RWPE1 (cell line): ENCODE results near the gene IRF5.

Source experiments
- CTCF ChIA-PET: fragments of 350-600 bp; sonication (Branson Sonifier 250); formaldehyde crosslinking; extraction: SDS; loops from one replicate; lab custom pipeline; 2021; lab: Yijun Ruan, JAX
- POLR2A ChIA-PET: fragments of 400-600 bp; formaldehyde crosslinking; extraction: SDS; loops from one replicate; lab custom pipeline; 2020; ENCODE audit warnings: antibody characterized with exemption; ENCODE audit not compliant: low non-redundant PET; lab: Yijun Ruan, JAX
- DNase-seq: peaks from one replicate; pipeline ENCODE4 v3.0.0; 2012; ENCODE audit warnings: low spot score
- H3K27ac ChIP-seq: fragments of 450-650 bp; 2 replicates; pipeline ENCODE4 v1.5.1; 2017
- TF ChIP-seq, protein P1 (sequence below): fragments of 450-650 bp; conservative IDR thresholded peaks from 2 replicates; pipeline ENCODE4 v1.5.1; 2017; ENCODE audit warnings: low read depth, mild to moderate bottlenecking

Gene IRF5

DNA sequence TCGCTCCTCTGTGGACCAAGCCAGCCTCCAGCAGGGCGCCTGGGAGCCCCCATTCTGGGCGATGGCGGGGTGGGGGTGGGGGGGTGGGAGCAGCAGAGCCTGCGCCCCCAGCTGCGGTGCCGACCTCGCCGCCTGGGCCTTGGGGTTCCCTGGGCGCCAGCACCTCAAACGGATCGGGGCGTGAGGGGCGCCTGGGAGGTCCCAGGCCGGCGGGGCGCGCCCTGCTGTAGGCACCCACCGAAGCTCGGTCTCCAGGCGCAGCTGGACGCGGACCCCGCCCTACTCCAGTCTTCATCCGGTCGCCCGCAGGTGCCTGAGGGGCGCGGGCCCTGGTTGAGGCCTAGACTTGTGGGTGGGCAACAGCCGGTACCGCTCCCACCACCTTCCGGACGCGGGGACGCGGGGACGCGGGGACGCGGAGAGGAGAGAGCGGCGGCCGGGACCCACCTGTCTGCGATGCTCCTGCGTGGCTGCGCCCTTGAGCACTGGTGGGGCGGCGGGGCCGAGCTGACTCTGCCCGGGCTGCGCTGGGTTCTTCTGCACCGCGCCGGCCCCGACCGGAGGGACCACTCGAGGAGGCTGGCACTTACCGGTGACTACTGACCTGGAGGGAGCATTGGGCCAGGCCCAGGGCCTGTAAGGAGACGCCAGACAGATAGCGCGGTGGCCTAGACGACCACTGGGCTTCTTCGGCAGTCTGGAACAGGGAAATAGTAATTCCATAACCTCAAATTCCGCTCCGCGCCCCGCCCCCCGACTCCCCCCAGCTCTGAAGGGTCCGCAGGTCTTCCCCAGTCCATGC is 21.7 kb upstream of the IRF5 start:
- no peak overlapping the region for H3K27ac ChIP-seq
- TF ChIP-seq, protein P1, sequence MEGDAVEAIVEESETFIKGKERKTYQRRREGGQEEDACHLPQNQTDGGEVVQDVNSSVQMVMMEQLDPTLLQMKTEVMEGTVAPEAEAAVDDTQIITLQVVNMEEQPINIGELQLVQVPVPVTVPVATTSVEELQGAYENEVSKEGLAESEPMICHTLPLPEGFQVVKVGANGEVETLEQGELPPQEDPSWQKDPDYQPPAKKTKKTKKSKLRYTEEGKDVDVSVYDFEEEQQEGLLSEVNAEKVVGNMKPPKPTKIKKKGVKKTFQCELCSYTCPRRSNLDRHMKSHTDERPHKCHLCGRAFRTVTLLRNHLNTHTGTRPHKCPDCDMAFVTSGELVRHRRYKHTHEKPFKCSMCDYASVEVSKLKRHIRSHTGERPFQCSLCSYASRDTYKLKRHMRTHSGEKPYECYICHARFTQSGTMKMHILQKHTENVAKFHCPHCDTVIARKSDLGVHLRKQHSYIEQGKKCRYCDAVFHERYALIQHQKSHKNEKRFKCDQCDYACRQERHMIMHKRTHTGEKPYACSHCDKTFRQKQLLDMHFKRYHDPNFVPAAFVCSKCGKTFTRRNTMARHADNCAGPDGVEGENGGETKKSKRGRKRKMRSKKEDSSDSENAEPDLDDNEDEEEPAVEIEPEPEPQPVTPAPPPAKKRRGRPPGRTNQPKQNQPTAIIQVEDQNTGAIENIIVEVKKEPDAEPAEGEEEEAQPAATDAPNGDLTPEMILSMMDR, result no peak
- ChIA-PET CTCF (interaction anchor here (0.5 to 0.6 kb wide), 2 partner anchors 13 to 424 kb away, joined by 3 read pairs; no protein-coding TSS in a partner anchor), POLR2A (no interaction called here)
- no peak for DNase-seq

DNA sequence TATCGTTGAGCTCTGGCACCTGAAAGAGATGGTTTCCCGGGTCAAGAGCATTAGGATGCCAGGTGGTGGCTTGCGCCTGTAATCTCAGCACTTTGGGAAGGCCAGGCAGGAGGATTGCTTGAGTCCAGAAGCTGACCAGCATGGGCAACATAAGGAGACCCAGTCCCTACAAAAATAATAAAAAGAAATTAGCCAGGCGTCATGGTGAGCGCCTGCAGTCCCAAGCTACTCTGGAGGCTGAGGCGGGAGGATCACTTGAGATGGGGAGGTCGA is 21.1 kb upstream of the IRF5 start:
- DNase-seq, result no peak
- no peak overlapping the region for H3K27ac ChIP-seq
- TF ChIP-seq, protein P1, result no peak
- CTCF ChIA-PET, result no interaction called here
- POLR2A ChIA-PET, result no interaction called here

DNA sequence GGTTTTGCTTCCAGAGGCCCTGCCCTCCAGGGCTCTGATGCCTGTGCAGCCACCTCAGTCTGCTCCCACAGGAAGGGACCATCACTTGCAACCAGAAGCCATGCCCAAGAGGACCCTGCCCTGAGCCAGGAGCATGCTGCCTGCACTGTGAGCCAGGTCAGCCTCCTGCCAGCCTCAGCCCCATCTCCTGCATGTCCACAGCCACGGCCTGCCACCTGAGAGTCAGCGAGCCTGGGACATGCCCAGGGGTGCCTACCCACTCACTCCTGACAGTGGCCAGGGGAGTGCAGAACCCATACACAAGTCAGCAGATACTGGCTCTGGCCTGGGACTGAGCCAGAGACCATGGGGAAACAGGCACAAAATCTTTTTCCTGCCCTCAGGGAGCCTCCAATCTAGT is 20.6 kb upstream of the IRF5 start:
- ChIA-PET CTCF (no interaction called here), POLR2A (no interaction called here)
- H3K27ac ChIP-seq, result no peak overlapping the region
- TF ChIP-seq, protein P1, result no peak
- DNase-seq, result no peak

DNA sequence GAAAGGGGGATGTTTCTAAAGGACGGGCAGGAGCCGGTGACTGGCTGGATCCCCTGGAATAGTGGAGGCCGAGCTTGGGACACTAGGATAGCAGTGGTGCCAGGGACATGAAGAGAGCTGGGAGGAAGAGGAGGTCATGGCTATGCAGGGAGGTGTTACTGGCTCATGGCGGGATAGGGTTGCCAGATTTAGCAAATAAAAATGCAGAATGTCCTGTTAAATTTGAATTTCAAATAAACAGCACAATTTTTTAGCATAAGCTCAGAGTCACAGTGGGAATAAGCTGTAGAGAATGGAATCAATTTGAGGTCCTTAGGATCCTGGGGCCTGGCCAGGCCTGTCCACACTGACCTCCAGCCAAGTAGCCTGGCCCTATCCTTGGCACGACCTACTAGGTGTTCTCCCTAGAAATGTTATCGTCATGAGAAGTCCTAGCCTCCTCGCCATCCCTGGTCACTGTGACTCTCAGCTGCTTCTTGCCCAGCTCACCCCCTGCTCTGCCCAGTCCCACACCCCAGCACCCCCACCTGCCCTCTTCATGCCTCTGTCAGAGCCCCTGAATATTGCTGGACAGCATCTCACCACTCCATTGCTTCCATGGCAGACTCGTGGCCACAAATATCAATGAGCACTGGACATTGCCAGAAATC is 19.6 kb upstream of the IRF5 start:
- H3K27ac ChIP-seq, result no peak overlapping the region
- ChIA-PET CTCF (no interaction called here), POLR2A (no interaction called here)
- TF ChIP-seq, protein P1, result no peak
- DNase-seq, result no peak

DNA sequence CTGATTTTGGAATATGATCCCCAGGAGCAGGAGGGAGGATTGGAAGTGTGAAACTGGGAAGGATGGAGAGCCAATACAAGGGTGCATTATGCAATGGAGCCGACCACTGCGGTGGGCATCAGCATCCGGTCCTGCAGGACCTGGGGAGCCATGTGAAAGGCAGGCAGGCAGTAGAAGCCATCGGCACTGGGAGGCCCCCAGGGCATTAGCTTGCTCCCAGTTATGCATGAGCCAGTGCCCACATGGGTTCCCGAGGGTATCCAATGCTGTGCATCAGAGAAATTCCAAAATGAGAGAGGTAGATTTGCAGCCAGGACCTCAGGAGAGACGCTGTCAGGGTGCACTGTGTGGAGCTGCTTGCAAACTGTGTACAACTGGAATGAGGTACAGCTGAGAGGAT is 18.5 kb upstream of the IRF5 start:
- ChIA-PET POLR2A (no interaction called here), CTCF (no interaction called here)
- TF ChIP-seq, protein P1, result no peak
- no peak for DNase-seq
- no peak overlapping the region for H3K27ac ChIP-seq

DNA sequence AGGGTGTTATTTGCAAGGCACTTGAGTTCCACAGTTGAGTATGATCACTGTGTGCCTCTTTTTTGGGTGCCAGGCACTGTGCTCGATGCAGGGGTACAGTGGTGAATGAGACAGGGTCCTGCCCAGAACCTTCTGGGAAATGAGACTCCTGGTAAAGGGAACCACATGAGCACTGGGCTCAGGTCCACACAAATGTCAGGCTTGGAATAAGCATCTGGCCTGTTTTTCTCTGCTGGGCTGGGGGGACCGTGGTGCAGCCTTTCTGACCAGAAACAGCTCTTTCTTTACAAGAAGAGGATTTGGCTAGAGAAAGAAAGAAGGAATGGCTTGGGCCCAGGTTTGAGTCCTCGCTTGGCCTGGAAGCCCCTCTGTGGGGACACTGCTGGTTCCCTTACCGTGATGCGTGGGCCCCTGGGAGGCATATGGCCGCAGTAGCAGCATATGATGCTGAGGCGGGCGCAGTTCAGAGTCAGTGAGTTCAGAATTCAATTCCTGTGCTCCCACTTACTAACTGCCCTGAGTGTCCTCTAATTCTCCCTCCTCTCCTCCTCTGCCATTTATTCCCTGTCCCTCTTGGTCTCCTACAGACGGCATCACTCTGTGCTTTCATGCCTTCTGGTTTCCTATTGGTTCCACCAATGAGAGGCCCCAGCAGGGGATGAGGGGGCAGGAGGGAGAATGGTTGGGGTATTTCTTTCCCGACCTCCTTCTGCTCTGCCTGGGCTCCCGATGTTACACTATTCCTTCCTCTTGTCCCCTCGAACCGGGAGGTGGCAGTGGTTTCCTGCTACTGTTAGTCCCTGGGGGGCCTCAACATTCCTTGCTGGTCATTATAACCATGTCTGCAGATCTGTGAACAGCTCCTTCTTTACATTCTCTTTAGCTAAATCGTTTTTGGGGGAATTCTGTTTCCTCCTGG is 17.6 kb upstream of the IRF5 start:
- DNase-seq, result no peak
- TF ChIP-seq, protein P1, result no peak
- ChIA-PET CTCF (no interaction called here), POLR2A (no interaction called here)
- H3K27ac ChIP-seq, result no peak overlapping the region
